Measurements from ENCODE around the gene ZBTB38. TPM values are rescaled to one million over a fixed set of nuclear protein-coding genes. Genes with fewer than 3 reads are reported as not detected.

The ZBTB38 gene
- total RNA-seq, 4 donors from 2014 or later = 125 to 183 (median 149) TPM

GRCh38 chr3:141341536-141341935, 26.8 kb upstream of the ZBTB38 start:
- no peak for TF ChIP-seq CTCF (IDR thresholded peaks at IDR 0.05)
- no peak for TF ChIP-seq POLR2A (IDR thresholded peaks at IDR 0.05)
- no peak overlapping the region for H3K4me3 ChIP-seq
- H3K9me3 ChIP-seq = no peaks in the 10 kb centered on the region
- intact Hi-C loops (cut with DNase I; ENCODE audit: low total_unique reads) = no loop called here
- DNase-seq = no peak
- no peaks in the 10 kb centered on the region for H3K27me3 ChIP-seq
- H3K4me1 ChIP-seq = no peaks in the 10 kb centered on the region
- H3K27ac ChIP-seq = no peak overlapping the region
- no peaks in the 10 kb centered on the region for H3K36me3 ChIP-seq

GRCh38 chr3:141342386-141342785, 25.9 kb upstream of the ZBTB38 start:
- no peaks in the 10 kb centered on the region for H3K27me3 ChIP-seq
- TF ChIP-seq POLR2A (IDR thresholded peaks at IDR 0.05) (no peak), CTCF (IDR thresholded peaks at IDR 0.05) (no peak)
- H3K4me1 ChIP-seq = no peaks in the 10 kb centered on the region
- no peak overlapping the region for H3K27ac ChIP-seq
- DNase-seq = no peak
- H3K36me3 ChIP-seq = no peaks in the 10 kb centered on the region
- intact Hi-C loops (cut with DNase I; ENCODE audit: low total_unique reads) = no loop called here
- H3K9me3 ChIP-seq = no peaks in the 10 kb centered on the region
- no peak overlapping the region for H3K4me3 ChIP-seq

GRCh38 chr3:141343077-141343476, 25.2 kb upstream of the ZBTB38 start:
- intact Hi-C loops (cut with DNase I; ENCODE audit: low total_unique reads) = no loop called here
- no peak overlapping the region for H3K4me3 ChIP-seq
- H3K36me3 ChIP-seq = no peaks in the 10 kb centered on the region
- DNase-seq = no peak
- H3K27me3 ChIP-seq = no peaks in the 10 kb centered on the region
- no peak overlapping the region for H3K27ac ChIP-seq
- H3K4me1 ChIP-seq = no peaks in the 10 kb centered on the region
- H3K9me3 ChIP-seq = no peaks in the 10 kb centered on the region
- no peak for TF ChIP-seq CTCF (IDR thresholded peaks at IDR 0.05)
- no peak for TF ChIP-seq POLR2A (IDR thresholded peaks at IDR 0.05)

GRCh38 chr3:141343865-141344271, 24.4 kb upstream of the ZBTB38 start:
- H3K36me3 ChIP-seq = no peaks in the 10 kb centered on the region
- H3K27ac ChIP-seq = no peak overlapping the region
- H3K4me1 ChIP-seq = no peaks in the 10 kb centered on the region
- H3K4me3 ChIP-seq = no peak overlapping the region
- intact Hi-C loops (cut with DNase I; ENCODE audit: low total_unique reads) = no loop called here
- no peak for TF ChIP-seq POLR2A (IDR thresholded peaks at IDR 0.05)
- TF ChIP-seq CTCF (IDR thresholded peaks at IDR 0.05) = no peak
- no peak for DNase-seq
- no peaks in the 10 kb centered on the region for H3K9me3 ChIP-seq
- no peaks in the 10 kb centered on the region for H3K27me3 ChIP-seq

GRCh38 chr3:141345528-141345927, 22.8 kb upstream of the ZBTB38 start:
- H3K27ac ChIP-seq = no peak overlapping the region
- intact Hi-C loops (cut with DNase I; ENCODE audit: low total_unique reads) = no loop called here
- DNase-seq = no peak
- no peaks in the 10 kb centered on the region for H3K27me3 ChIP-seq
- H3K4me1 ChIP-seq = no peaks in the 10 kb centered on the region
- no peaks in the 10 kb centered on the region for H3K36me3 ChIP-seq
- no peaks in the 10 kb centered on the region for H3K9me3 ChIP-seq
- TF ChIP-seq POLR2A (IDR thresholded peaks at IDR 0.05) (no peak), CTCF (IDR thresholded peaks at IDR 0.05) (no peak)
- no peak overlapping the region for H3K4me3 ChIP-seq
